HG02610 (cell line): ENCODE measurements around the gene LRIT2.
A peak's percentile ranks its signal among the peaks of the same experiment; 100 is the strongest.

ENCODE experiments used
- ATAC-seq: cut with Tn5 transposase; IDR thresholded peaks from one replicate; pipeline ENCODE4 v1.9.1; 2021; ENCODE audit warnings: mild to moderate bottlenecking, moderate library complexity; ENCODE audit not compliant: unreplicated experiment

LRIT2 gene

DNA sequence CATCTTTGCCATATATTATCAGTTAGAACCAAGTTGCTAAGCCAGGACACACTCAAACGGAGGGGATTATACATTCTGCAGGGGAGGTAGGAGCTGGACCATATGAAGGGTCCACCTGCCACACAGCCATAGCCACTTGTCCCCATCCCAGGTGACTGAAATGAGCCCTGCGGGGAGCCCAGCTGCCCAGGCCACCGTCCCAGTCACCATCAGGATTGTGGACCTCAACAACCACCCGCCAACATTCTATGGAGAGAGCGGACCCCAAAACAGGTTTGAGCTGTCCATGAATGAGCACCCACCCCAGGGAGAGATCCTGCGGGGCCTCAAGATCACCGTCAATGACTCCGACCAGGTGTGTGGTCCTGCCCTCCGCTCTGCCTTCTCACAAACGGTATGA is 17.3 kb downstream of the LRIT2 start:
- no peak for ATAC-seq

DNA sequence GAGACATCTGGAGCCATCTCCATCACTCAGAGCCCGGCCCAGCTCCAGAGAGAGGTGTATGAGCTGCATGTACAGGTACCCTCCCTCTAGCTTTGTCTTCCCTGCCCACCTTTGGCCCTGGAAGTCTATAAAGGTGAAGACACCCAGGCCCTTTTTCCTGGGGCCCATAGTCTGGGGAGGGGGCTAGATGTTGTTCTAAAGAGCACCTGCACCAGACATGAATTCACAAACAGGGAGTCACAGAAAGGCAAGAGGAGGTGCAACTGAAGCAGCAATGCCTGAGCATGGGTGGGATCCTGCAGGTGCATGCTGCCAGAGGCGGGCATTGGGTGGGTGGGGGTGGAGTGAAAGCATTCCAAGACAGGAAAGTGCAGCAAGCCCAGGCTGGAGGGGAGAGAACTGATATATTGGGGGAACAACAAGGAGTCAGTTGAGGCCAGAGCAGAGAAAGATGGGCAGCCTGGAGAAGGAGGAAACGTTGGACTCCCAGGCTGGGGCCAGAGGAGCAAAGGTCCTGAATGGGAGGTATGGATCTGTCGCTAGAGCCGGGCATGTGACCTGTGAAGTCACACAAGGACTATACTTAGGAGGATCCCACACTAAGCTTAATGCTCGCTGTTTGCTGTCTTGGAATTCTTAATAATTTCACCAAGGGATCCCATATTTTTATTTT is 19.4 kb downstream of the LRIT2 start:
- ATAC-seq = no peak

GRCh38 chr10:84205049-84205852 is 20.1 kb downstream of the LRIT2 start:
- ATAC-seq = peak; percentile 77

- ATAC-seq = no peak
These were observed 20.7 kb downstream of the LRIT2 start for GRCh38 chr10:84204610-84205009.

DNA sequence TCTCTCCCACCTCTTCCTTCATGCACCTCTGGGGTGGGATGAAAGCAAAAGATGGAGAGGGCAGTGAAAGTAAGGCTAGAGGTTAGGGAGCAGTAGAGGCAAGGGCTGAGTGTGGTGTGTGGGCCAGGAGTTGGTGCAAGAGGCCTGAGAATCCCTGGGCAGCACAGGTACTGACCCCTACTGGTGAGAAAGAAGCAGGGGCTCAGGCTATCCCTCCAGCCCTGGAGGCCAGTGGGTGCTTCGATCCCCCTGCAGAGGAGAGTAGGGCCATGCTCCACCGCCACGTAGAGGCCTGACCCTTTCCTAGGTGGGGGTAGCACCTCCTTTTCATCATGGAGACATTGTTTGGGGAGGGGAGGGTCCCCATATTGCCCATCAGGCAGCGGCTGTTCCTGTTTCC is 21.2 kb downstream of the LRIT2 start:
- ATAC-seq = no peak

- ATAC-seq = no peak
These were observed 23.0 kb downstream of the LRIT2 start for GRCh38 chr10:84202349-84202748.

DNA sequence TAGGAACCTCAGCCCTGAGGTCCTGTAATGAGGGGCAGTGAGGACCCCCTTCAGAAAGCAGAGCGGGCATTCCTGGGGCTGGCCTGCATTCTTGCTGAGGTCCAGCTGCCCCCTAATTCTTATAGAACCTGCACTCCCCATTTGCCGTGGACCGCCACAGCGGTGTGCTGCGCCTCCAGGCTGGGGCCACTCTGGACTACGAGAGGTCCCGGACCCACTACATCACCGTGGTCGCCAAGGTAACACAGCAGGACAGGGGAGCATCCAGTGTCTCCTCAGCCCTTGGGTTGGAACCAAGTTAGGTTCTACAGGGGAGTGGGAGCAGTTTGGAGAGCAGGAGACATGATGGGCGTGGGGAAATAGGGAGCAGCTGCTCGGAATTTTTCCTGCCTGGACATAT is 23.7 kb downstream of the LRIT2 start:
- no peak for ATAC-seq

GRCh38 chr10:84201244-84201606 is 24.1 kb downstream of the LRIT2 start:
- ATAC-seq = no peak

- no peak for ATAC-seq
These were observed 24.7 kb downstream of the LRIT2 start for GRCh38 chr10:84200537-84201243.

DNA sequence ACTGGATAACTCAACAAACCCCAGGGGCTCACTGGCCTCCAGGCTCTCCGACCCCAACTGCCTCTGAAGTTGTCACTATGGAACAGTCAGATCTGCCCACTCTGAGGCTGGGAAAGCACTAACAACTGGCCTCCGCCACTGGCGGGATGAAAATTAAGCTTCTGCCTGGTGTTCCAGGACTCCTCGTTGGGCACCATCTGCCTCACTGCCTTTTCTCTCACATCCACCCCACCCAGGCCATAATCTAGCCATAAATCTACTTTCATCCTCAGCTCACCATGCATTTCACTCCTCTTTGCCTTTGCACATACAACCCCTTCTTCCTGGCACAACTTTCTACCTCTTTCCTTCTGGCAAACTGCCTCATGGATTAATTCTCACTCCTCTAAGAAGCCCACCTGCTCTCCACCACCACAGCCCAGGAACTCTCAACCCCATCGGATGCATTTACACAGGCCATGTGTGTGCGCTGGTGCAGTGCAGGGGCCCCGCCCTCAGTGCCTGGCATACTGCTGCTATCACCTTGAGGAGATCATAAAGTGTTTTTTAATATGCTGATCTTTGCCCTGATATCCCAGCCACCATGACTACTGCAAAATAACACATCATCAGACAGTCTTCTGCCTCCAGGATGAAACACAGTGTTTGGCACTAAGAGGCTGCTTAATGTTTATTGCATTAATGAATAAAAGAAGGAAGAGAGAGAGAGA is 27.0 kb downstream of the LRIT2 start:
- ATAC-seq = no peak

GRCh38 chr10:84197643-84198042 is 27.7 kb downstream of the LRIT2 start:
- no peak for ATAC-seq

- no peak for ATAC-seq
These were observed 28.4 kb downstream of the LRIT2 start for GRCh38 chr10:84196941-84197340.

GRCh38 chr10:84196083-84196482 is 29.3 kb downstream of the LRIT2 start:
- no peak for ATAC-seq

DNA sequence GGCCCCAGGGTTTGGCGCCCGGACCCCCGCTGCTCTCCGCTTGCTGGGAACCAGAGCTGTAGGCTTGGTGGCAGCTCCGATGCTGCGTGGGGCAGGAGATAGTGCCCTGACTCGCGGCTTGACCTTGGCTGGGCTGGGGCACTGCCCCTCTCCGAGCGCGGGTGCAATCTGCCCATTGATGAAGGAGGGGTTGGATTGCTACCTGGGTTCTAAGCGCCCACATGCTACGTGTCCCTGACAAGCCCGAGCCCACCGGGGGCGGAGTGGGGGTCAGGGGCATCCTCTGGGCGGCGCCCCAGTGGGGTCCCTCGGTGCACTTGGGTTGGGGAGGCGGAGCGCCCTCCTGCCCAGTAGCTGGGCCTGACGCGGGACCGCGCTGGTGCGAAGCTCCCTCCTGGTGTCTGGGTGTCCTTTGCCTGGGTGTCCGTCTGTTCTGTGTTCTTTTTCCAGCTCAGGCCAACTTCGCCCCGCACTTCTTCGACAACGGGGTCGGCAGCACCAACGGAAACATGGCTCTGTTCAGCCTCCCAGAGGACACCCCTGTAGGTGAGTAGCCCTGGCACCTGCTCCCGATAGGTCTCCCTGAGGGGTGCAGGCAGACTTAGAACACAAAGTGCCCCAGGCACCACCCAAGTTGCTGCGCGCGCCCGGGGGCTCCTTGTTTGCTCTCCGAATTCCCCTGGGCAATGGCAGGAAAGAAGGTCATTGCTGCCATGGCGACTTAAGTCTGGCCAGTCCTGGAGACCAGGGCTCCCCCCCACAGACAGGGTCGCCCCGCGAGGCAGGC is 30.1 kb downstream of the LRIT2 start:
- ATAC-seq = no peak

GRCh38 chr10:84194424-84195043 is 30.8 kb downstream of the LRIT2 start, which contains the start of gene CDHR1:
Gene CDHR1 (plus strand): TSS chr10:84194537. CDS start chr10:84194761, 224 bp downstream.
- ATAC-seq = peak; percentile 52

DNA sequence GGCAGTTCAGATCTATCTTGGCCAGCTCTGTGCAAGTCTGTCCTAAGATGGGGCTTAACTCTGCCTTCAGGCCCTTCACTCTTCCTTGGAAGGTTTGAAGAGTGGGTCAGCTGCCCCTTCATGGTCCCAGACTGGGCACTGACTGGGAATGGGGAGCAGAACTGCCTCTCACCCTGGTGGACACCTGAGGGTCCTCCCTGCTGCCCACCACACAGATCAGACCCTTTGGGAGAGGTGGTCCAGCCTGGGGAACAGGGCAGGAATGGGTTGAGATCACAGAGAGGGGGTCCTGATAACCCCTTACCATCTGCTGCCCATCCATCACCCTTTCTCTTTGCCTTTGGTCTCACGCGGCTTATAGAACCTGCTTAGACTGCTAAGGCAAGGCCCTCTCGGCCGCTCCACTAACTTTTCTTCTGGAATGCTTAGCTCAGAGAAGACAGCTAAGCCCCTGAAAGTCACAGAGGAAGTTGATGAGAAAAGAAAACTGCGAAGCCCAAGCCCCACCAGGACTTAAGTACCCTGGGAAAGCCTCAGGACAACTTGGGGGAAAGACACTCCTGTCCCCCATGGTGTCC is 31.4 kb downstream of the LRIT2 start:
- no peak for ATAC-seq

- ATAC-seq = no peak
These were observed 32.0 kb downstream of the LRIT2 start for GRCh38 chr10:84193327-84193726.

DNA sequence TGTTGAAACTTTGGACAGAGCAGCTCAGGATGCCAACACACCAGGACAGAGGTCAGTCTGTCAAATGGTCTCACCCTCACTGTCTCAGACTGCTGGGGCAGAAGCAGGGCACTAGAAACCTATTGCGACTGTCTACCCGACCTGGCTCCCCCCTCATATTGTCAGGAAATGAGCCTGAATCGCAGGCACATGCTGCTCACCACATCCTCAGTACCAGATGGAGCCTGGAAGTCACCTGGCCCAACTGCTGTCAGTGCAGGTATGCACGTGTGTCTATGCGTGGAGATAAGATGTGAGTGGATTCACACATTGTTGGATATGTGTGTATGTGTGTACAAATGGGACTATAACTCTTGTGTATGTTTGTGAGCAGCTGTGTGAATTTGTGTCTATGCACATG is 34.2 kb downstream of the LRIT2 start:
- ATAC-seq = no peak

DNA sequence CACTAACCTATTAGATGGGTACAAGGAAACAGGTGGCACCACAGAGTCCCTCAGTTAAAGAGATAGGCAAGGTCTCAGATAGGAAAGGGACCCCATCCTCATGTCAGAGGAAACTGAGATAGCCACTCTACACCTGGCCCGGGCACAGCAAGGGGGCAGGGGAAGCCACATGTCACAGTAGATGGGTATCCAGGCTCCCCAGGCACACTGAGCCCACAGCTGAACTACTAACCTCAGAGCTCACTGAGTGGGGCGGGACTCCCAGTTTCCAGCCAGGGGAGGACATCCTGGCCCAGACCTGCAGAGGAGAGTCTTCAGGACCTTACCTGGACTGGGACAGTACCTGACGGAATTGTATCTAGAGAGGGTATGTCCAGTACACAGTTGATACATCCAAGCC is 34.7 kb downstream of the LRIT2 start:
- ATAC-seq = no peak

GRCh38 chr10:84188815-84189214 is 36.5 kb downstream of the LRIT2 start:
- ATAC-seq = no peak
